Prostate gland (tissue), 2 donors: Measurements from ENCODE around the gene TGFB2. TPM values are rescaled to one million over a fixed set of nuclear protein-coding genes. Genes with fewer than 3 reads are reported as not detected.

Source experiments
- DNase-seq: peaks from one replicate; pipeline ENCODE4 v3.0.0-alpha.2; 2019; ENCODE audit warnings: low spot score
- H3K27ac ChIP-seq, 2 donors: fragments of 200-600 bp; sonication (generic); 2 replicates each; pipeline ENCODE4 v1.5.1; 2017 to 2019
- H3K27me3 ChIP-seq: fragments of 200-600 bp; sonication (generic); replicated peaks from 2 replicates; pipeline ENCODE4 v1.5.1; 2019; ENCODE audit not compliant: insufficient read depth
- H3K36me3 ChIP-seq, 2 donors: fragments of 200-600 bp; sonication (generic); 1 replicate in 1 of 2; 2 replicates in 1 of 2; pipeline versions ENCODE4 v1.5.1 to v1.8.1; 2017 to 2019
- H3K4me1 ChIP-seq: fragments of 200-600 bp; sonication (generic); replicated peaks from 2 replicates; pipeline ENCODE4 v1.5.1; 2019
- H3K4me3 ChIP-seq, 2 donors: fragments of 200-600 bp; sonication (generic); 2 replicates each; pipeline ENCODE4 v1.5.1; 2017 to 2019
- H3K9me3 ChIP-seq: fragments of 200-600 bp; sonication (generic); 2 replicates; pipeline ENCODE4 v1.5.1; 2017
- CTCF ChIP-seq, 4 experiments: fragments of 200-600 bp in 2 of 4; fragments of 450-650 bp in 2 of 4; sonication (generic) in 2 of 4; IDR thresholded peaks; 1 replicate in 3 of 4; 2 replicates in 1 of 4; pipeline ENCODE4 v1.5.1; 2016 to 2019; ENCODE audit warnings: antibody characterized with exemption in 4 of 4, mild to moderate bottlenecking in 2 of 4, moderate library complexity in 2 of 4
- POLR2A ChIP-seq: fragments of 450-650 bp; IDR thresholded peaks from one replicate; pipeline ENCODE4 v1.6.1; 2016; ENCODE audit warnings: antibody characterized with exemption, mild to moderate bottlenecking
- POLR2AphosphoS5 ChIP-seq: sonication (generic); formaldehyde crosslinking; IDR thresholded peaks from one replicate; pipeline ENCODE4 v1.6.1; 2017; ENCODE audit warnings: antibody characterized with exemption
- WGBS: methylation state at CpG from one replicate; pipeline ENCODE4 v1.1.5; 2018; 5-methylcytosine and 5-hydroxymethylcytosine counted together
- intact Hi-C: fragments of 100-400 bp; cut with DNase I; formaldehyde crosslinking; loops from one replicate; pipeline ENCODE4 v1.14.2; 2022
- total RNA-seq, 2 donors: library from RNA; depleted of rRNA; stranded (reverse); fragments of >200 nt; gene quantifications; one replicate each; pipeline ENCODE4 v1.1.0, GENCODE V29; 2016

TGFB2 gene
- total RNA-seq, 2 donors from 2014 or later: 7.8 to 9.6 TPM

GRCh38 chr1:218459878-218460711 is 115.0 kb downstream of the TGFB2 start:
- H3K4me1 ChIP-seq: no peaks in the 10 kb centered on the region
- no peaks in the 10 kb centered on the region for H3K36me3 ChIP-seq
- no peak overlapping the region for H3K4me3 ChIP-seq
- intact Hi-C loops: no loop called here
- WGBS: 11% methylated on average over 6 of the region's 6 CpGs
- peak overlapping the region; percentile 61 to 62 for H3K27ac ChIP-seq
- peak; percentile 36 for DNase-seq
- H3K9me3 ChIP-seq: no peaks in the 10 kb centered on the region
- no peaks in the 10 kb centered on the region for H3K27me3 ChIP-seq
- no peak for TF ChIP-seq CTCF (IDR thresholded peaks at IDR 0.05)
- peak; percentile 83 for TF ChIP-seq POLR2AphosphoS5

- Histone ChIP-seq H3K4me1 (no peaks in the 10 kb centered on the region), H3K4me3 (no peak overlapping the region), H3K27ac (no peak overlapping the region), H3K36me3 (no peaks in the 10 kb centered on the region), H3K9me3 (no peaks in the 10 kb centered on the region), H3K27me3 (no peaks in the 10 kb centered on the region)
- TF ChIP-seq CTCF (IDR thresholded peaks at IDR 0.05): no peak
- no peak for TF ChIP-seq POLR2A
- no peak for TF ChIP-seq POLR2AphosphoS5
- intact Hi-C loops: no loop called here
- no peak for DNase-seq
- WGBS: 93% methylated on average over 1 of the region's 1 CpG
Measured at GRCh38 chr1:218461351-218461750, 116.2 kb downstream of the TGFB2 start.

- Histone ChIP-seq H3K36me3 (no peaks in the 10 kb centered on the region), H3K27me3 (no peaks in the 10 kb centered on the region), H3K4me1 (no peaks in the 10 kb centered on the region), H3K9me3 (no peaks in the 10 kb centered on the region), H3K4me3 (no peak overlapping the region), H3K27ac (no peak overlapping the region)
- no peak for DNase-seq
- 73% methylated on average over 4 of the region's 4 CpGs for WGBS
- intact Hi-C loops: no loop called here
- no peak for TF ChIP-seq POLR2AphosphoS5
- no peak for TF ChIP-seq CTCF (IDR thresholded peaks at IDR 0.05)
- no peak for TF ChIP-seq POLR2A
Measured at GRCh38 chr1:218462116-218462515, 117.0 kb downstream of the TGFB2 start.

GRCh38 chr1:218462587-218462986 is 117.5 kb downstream of the TGFB2 start:
- intact Hi-C loops: no loop called here
- TF ChIP-seq CTCF (IDR thresholded peaks at IDR 0.05) (no peak), POLR2A (no peak), POLR2AphosphoS5 (no peak)
- H3K4me3 ChIP-seq: no peak overlapping the region
- no peak overlapping the region for H3K27ac ChIP-seq
- H3K27me3 ChIP-seq: no peaks in the 10 kb centered on the region
- H3K9me3 ChIP-seq: no peaks in the 10 kb centered on the region
- 72% methylated on average over 2 of the region's 2 CpGs for WGBS
- no peaks in the 10 kb centered on the region for H3K36me3 ChIP-seq
- no peaks in the 10 kb centered on the region for H3K4me1 ChIP-seq
- DNase-seq: no peak
